HepG2 (cell line): Measurements from ENCODE around the gene STRIT1.

Experiments used
- HNRNPLL ChIP-seq: fragments of 200-400 bp; formaldehyde crosslinking; IDR thresholded peaks from 2 replicates; pipeline ENCODE4 v1.6.1; 2017; ENCODE audit warnings: mild to moderate bottlenecking, low read depth, low read length; ENCODE audit not compliant: poor library complexity, severe bottlenecking
- IKZF1 ChIP-seq: fragments of 450-650 bp; IDR thresholded peaks from 2 replicates; pipeline ENCODE4 v1.7.1; 2016
- SRSF4 ChIP-seq: fragments of 200-400 bp; formaldehyde crosslinking; IDR thresholded peaks from one replicate; pipeline ENCODE4 v1.6.1; 2018; ENCODE audit warnings: mild to moderate bottlenecking, low read depth, low read length, moderate library complexity; ENCODE audit not compliant: poor library complexity, severe bottlenecking
- ZNF138 ChIP-seq: sonication (generic); formaldehyde crosslinking; IDR thresholded peaks from 2 replicates; pipeline ENCODE4 v1.5.0; 2020; ENCODE audit warnings: mild to moderate bottlenecking, low read depth, missing genetic modification reagents
- ZNF790 ChIP-seq: sonication (generic); formaldehyde crosslinking; IDR thresholded peaks from 2 replicates; pipeline ENCODE4 v1.8.0; 2022; ENCODE audit warnings: missing genetic modification reagents, mild to moderate bottlenecking, borderline replicate concordance
- ZSCAN5A ChIP-seq: sonication (generic); formaldehyde crosslinking; IDR thresholded peaks from 2 replicates; pipeline ENCODE4 v1.8.0; 2022; ENCODE audit warnings: mild to moderate bottlenecking, missing genetic modification reagents, borderline replicate concordance
- TF ChIP-seq, protein P1 (sequence below): sonication (generic); formaldehyde crosslinking; IDR thresholded peaks from 2 replicates; pipeline ENCODE4 v1.5.0; 2020; ENCODE audit warnings: mild to moderate bottlenecking, missing genetic modification reagents, moderate library complexity
- TF ChIP-seq, protein P2 (sequence below): sonication (generic); formaldehyde crosslinking; IDR thresholded peaks from 2 replicates; pipeline ENCODE4 v1.4.0; 2020; ENCODE audit warnings: mild to moderate bottlenecking, missing genetic modification reagents
- TF ChIP-seq, protein P3 (sequence below): IDR thresholded peaks from 2 replicates; pipeline ENCODE4 v1.6.1; 2012; ENCODE audit warnings: inconsistent platforms
- TF ChIP-seq, protein P4 (sequence below): sonication (generic); formaldehyde crosslinking; IDR thresholded peaks from 2 replicates; pipeline ENCODE4 v1.4.0; 2020; ENCODE audit warnings: mild to moderate bottlenecking, low read depth, missing genetic modification reagents
- TF ChIP-seq, protein P5 (sequence below): IDR thresholded peaks from 2 replicates; pipeline ENCODE4 v1.6.1; 2016; ENCODE audit warnings: control low read depth
- TF ChIP-seq, protein P6 (sequence below): sonication (generic); formaldehyde crosslinking; conservative IDR thresholded peaks from 2 replicates; pipeline ENCODE4 v1.4.0; 2020; ENCODE audit warnings: missing genetic modification reagents

- TF ChIP-seq, protein P1, sequence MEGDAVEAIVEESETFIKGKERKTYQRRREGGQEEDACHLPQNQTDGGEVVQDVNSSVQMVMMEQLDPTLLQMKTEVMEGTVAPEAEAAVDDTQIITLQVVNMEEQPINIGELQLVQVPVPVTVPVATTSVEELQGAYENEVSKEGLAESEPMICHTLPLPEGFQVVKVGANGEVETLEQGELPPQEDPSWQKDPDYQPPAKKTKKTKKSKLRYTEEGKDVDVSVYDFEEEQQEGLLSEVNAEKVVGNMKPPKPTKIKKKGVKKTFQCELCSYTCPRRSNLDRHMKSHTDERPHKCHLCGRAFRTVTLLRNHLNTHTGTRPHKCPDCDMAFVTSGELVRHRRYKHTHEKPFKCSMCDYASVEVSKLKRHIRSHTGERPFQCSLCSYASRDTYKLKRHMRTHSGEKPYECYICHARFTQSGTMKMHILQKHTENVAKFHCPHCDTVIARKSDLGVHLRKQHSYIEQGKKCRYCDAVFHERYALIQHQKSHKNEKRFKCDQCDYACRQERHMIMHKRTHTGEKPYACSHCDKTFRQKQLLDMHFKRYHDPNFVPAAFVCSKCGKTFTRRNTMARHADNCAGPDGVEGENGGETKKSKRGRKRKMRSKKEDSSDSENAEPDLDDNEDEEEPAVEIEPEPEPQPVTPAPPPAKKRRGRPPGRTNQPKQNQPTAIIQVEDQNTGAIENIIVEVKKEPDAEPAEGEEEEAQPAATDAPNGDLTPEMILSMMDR: no peak
- TF ChIP-seq ZNF138 (CRISPR knock-in tag) (no peak), ZNF790 (no peak), ZSCAN5A (CRISPR knock-in tag) (no peak), HNRNPLL (no peak), IKZF1 (no peak), SRSF4 (no peak)
- TF ChIP-seq, protein P2, sequence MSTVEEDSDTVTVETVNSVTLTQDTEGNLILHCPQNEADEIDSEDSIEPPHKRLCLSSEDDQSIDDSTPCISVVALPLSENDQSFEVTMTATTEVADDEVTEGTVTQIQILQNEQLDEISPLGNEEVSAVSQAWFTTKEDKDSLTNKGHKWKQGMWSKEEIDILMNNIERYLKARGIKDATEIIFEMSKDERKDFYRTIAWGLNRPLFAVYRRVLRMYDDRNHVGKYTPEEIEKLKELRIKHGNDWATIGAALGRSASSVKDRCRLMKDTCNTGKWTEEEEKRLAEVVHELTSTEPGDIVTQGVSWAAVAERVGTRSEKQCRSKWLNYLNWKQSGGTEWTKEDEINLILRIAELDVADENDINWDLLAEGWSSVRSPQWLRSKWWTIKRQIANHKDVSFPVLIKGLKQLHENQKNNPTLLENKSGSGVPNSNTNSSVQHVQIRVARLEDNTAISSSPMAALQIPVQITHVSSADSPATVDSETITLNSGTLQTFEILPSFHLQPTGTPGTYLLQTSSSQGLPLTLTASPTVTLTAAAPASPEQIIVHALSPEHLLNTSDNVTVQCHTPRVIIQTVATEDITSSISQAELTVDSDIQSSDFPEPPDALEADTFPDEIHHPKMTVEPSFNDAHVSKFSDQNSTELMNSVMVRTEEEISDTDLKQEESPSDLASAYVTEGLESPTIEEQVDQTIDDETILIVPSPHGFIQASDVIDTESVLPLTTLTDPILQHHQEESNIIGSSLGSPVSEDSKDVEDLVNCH (CRISPR knock-in tag): no peak
- TF ChIP-seq, protein P3, sequence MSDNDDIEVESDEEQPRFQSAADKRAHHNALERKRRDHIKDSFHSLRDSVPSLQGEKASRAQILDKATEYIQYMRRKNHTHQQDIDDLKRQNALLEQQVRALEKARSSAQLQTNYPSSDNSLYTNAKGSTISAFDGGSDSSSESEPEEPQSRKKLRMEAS: no peak
- TF ChIP-seq, protein P4, sequence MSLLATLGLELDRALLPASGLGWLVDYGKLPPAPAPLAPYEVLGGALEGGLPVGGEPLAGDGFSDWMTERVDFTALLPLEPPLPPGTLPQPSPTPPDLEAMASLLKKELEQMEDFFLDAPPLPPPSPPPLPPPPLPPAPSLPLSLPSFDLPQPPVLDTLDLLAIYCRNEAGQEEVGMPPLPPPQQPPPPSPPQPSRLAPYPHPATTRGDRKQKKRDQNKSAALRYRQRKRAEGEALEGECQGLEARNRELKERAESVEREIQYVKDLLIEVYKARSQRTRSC (CRISPR knock-in tag): no peak
- TF ChIP-seq, protein P5, sequence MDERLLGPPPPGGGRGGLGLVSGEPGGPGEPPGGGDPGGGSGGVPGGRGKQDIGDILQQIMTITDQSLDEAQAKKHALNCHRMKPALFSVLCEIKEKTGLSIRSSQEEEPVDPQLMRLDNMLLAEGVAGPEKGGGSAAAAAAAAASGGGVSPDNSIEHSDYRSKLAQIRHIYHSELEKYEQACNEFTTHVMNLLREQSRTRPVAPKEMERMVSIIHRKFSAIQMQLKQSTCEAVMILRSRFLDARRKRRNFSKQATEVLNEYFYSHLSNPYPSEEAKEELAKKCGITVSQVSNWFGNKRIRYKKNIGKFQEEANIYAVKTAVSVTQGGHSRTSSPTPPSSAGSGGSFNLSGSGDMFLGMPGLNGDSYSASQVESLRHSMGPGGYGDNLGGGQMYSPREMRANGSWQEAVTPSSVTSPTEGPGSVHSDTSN (CRISPR knock-in tag): no peak
- TF ChIP-seq, protein P6, sequence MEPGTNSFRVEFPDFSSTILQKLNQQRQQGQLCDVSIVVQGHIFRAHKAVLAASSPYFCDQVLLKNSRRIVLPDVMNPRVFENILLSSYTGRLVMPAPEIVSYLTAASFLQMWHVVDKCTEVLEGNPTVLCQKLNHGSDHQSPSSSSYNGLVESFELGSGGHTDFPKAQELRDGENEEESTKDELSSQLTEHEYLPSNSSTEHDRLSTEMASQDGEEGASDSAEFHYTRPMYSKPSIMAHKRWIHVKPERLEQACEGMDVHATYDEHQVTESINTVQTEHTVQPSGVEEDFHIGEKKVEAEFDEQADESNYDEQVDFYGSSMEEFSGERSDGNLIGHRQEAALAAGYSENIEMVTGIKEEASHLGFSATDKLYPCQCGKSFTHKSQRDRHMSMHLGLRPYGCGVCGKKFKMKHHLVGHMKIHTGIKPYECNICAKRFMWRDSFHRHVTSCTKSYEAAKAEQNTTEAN (CRISPR knock-in tag): no peak
Observed at GRCh38 chr3:155285936-155286335, 7.5 kb downstream of the STRIT1 start.
